ENCODE measurements around the gene TMEM187.

GRCh38 chrX:154014429-154015380 lies 42.2 kb downstream of the TMEM187 start:
- TF ChIP-seq EZH2 (IDR thresholded peaks at IDR 0.05; ENCODE audit: borderline replicate concordance, low read depth, low read length, severe bottlenecking) (no peak), CTCF (IDR thresholded peaks at IDR 0.05; ENCODE audit: borderline replicate concordance, extremely low read depth, low read length, poor library complexity, severe bottlenecking) (no peak)

Measured in DND-41 (cell line).